Stimulated activated CD8-positive, alpha-beta memory T cell treated with anti-CD3 and anti-CD28 coated beads, Interleukin-7, amount 100 ng/mL, for 48 hours (primary cell): ENCODE data around the gene MED10.

ENCODE experiments used
- DNase-seq, 2 donors: peaks; one replicate each; pipeline ENCODE4 v3.0.0-alpha.2; 2020; ENCODE audit warnings: low read depth in 1 of 2; ENCODE audit errors: extremely low read depth in 1 of 2

The MED10 gene

GRCh38 chr5:6353602-6354302 is 24.6 kb downstream of the MED10 start:
- no peak for DNase-seq

DNA sequence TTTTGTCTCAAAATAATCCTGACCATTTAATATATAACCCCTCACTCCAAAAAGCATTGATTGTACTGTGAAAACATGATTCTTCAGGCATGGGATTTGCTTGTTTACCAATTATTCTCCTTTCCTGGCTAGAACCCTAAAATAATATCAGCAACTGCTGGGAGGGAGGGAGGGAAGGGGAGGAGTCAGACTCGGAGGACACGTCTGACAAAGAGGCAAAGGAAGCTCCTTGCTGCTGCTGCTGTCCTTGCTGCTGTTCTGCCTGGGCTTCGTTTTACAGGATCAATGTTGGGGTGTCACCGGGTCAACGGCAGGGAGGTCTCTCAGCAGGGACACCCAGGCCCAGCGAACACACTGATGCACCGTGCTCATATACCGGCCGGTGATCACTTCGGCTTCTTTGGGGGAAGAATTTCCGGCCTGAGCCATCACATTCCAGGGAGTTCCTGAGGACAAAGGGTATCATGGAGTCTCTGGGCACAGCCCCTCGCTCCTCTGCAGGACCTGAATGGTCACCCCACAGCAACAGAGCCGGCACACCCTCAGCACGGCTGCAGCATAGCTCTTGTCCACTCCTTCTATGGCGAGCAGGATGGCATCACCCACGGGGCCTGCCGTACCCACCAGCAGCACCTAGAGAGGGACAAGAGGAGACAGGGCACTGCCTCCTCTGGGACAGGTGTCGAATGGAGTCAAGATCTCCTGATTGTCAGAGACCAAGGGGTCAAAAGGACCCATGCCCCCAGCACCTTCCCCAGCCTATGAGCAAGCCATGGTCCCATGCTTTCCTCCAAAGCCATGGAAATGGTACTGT is 27.9 kb downstream of the MED10 start:
- no peak for DNase-seq

DNA sequence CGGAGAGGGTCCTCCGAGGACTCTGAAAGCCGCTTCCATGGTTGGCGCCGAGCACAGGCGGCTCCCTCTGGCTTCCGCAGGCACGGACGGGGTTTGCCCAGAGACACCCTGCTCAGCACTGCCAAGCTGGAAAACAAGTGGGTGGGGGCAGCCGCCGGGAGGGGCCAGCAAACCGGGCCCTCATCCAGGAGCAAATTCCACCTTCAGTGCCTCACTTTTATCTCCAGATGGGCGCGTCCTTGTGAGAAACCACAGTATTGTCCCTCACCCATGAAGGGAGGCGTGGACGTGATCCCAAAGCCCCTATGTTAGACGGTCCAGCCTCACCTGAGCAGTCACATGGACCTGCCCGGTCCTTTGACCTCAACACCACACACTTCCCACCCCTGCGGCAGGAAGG is 29.0 kb downstream of the MED10 start:
- no peak for DNase-seq

DNA sequence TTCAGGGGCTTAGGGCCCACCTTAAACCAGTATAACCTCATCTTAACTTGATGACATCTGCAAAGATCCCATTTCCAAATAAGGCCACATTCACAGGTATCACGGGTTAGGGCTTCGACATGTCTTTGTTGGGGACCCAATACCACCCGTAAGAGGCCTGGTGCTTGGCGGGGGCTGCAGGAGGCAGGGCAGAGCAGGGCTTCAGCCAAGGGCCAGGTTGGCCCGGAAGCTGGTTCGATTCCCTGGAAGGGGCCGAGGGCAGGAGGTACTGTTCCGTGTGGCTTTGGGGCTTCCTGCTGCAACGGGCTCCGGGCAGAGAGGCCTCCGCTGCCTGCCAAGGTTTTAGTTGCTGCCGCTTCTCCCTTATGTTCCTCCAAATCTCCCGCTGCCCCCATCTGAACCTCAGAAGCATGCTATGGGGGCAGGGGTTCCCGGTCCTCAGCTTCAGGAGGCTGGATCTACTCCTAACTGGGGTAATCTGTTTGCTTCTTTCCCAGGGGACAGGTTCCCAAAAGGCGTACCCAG is 29.8 kb downstream of the MED10 start:
- no peak for DNase-seq

DNA sequence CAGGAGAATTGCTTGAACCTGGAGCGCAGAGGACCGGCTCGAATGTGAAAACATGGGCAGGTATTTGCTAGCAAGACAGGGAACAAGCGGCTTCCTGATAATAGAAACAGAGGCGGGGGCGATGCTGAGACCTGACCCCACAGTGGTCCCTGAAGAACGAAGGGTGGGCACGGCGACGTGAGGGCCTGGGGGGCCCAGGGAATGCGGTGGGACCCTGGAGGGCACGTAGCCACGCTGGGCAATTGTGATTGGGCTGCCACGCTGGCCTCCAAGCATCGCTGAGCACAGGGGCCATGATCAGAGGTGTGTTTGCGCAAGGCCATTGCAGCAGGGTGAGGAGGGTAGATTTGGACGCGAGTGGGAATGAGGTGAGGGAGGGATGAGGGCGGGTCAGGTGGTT is 30.7 kb downstream of the MED10 start:
- DNase-seq, result no peak

- no peak for DNase-seq
These were observed 31.2 kb downstream of the MED10 start for GRCh38 chr5:6347165-6347564.

DNA sequence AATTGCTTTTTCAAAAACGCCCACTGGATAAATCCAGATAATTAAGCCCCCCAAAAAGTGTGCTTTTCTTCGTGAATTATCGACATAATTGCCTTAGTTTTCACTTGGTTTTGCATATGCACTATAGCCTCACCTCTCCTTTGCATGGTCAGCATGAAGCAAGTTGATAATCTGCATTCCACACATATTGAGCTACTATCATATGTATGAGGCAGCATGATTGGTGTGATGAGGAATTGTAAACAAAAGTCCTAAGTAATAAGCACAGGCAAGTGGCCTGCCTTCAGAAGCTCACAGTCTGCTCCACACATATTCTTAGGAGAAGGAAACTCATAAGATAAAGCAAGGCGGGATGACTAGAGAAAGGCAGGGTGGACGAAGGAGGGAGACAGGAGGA is 33.8 kb downstream of the MED10 start:
- no peak for DNase-seq

DNA sequence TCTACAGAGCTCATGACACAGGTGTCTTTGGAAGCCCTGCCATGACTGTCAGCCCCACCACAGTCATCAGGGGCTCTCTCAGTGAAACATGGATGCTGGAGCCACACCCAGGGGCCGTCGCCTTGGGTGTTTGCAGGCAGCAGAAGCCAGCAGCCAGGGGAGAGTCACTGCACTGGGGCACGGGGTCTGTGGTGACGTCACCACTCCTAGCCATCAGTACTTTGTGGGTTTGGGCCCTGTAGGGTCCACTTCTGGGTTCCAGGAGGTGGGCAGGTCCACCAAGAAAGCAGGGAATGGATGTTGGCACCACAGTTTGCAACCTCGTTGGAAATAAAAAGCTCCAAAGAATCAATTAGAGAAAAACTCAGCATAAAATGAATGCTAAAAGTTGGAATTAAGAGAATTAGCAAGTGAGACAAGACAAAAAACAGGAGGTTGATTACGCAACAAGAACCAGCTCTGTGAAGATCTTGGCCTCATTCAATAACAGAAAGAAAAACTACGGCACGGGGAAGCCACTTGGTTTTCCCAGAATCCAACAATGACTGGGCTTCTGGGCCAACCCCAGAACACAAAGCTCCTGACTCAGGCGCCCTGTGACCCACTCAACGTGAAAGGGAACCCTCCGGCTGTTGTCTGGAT is 34.3 kb downstream of the MED10 start:
- no peak for DNase-seq

GRCh38 chr5:6342689-6343315 is 35.5 kb downstream of the MED10 start:
- DNase-seq, result no peak

- no peak for DNase-seq
These were observed 38.2 kb downstream of the MED10 start for GRCh38 chr5:6340100-6340499.

DNA sequence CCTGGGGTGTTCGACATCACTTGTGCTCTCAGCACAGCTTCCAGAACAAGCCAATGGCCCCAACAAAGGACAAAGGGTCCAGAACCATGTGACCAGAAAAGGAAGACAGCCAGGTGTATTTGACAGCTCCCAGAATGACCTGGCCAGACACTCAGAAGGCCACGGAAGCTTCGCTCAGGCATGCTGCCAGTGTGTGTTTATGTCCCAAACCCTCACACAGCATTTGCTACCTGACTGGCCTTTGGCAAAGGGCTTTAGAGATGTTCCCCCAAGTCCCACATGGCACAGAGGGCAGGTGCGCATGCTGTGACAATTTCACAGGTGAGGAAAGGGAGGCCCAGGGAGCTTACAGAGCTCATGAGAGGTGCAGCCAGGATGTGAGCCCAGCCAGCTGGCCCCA is 39.5 kb downstream of the MED10 start:
- DNase-seq, result no peak

DNA sequence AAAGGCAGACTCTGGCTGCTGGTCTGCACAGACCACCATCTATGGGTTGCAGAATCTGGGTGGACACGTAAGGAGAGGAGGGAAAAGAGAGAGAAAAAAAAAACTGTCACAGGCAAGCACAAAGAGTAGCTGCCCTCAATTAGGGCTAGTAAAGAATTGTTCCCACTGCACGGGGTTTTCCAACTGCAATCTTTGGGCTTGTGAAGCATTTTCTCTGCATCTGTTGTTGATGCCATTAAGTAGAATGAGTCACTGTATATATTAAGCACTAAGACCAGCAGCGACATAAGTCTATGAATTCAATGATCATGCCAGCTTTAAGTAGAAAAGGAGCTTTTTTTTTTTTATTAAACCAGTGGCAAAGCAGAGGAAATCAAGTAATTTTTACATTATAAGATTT is 40.2 kb downstream of the MED10 start:
- no peak for DNase-seq

DNA sequence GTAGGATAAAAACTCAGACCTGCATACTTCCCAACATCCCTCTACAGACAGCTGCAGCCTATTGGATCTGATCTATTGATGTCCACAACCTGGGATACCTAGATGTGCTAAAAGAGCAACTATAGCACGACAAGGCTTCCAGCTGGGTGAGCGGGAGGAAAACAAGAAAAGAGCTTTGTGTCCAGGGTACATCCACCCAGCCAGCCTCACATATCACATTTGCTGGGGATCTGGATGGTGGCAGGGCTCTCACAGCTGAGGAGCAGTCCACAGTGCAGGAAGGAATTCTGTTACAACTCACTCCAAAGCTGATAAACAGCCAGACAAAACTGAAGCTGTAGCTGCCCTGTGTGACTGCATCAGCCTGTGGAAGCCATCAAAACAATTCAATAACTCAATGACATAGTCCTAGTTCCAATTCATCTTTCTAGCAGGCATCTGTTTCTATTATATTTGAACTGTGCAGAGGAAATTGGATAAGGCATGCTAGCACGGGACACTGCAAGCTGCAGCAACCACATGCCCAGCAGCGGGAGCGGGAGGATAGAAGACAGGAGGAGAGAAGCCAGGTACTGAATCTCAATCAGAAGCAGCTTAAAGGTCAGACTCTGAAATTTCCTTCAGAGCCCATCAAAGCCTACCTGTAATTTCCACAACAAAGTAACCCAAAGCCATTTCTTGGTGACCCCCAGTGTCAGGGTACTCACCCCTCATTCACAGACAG is 45.0 kb downstream of the MED10 start:
- no peak for DNase-seq

GRCh38 chr5:6328173-6328572 is 50.2 kb downstream of the MED10 start:
- no peak for DNase-seq

- no peak for DNase-seq
These were observed 51.6 kb downstream of the MED10 start for GRCh38 chr5:6326776-6327175.

DNA sequence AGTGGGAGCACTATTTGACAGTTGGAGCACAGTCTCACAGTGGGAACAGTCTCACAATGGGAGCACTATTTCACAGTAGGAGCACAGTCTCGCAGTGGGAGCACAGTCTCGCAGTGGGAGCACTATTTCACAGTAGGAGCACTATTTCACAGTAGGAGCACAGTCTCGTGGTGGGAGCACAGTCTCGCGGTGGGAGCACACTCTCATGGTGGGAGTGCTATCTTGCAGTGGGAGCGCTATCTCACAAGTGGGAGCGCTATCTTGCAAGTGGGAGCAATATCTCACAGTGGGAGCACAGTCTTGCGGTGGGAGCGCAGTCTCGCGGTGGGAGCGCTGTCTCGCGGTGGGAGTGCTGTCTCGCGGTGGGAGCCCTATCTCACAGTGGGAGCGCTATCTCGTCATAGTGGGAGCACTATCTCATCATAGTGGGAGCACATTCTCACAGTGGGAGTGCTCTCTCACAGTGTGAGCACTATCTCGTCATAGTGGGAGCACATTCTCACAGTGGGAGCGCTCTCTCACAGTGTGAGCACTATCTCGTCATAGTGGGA is 56.1 kb downstream of the MED10 start:
- no peak for DNase-seq
